SW 1271 (cell line): ENCODE results near the gene RAB9A.
"Not testable (repeated sequence)": the region's sequence is repeated elsewhere in the genome, so short reads cannot be mapped to it uniquely, and the experiment has no call there.

Experiments
- DNase-seq, 2 experiments: peaks; one replicate each; lab custom pipeline; 2025; lab: John Stamatoyannopoulos, UW

RAB9A gene

DNA sequence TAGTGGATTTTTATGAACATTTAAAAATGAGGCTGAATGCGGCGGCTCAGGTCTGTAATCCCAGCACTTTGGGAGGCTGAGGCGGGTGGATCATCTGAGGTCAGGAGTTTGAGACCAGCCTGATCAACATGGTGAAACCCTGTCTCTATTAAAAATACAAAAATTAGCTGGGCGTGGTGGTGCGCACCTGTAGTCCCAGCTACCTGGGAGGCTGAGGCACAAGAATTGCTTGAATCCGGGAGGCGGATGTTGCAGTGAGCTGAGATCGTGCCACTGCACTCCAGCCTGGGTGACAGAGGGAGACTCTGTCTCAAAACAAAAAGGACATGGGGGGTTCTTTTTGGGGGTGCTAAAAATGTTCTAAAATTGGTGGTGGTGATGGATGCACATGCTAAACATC, 19.2 kb upstream of the RAB9A start:
- DNase-seq = not testable (repeated sequence)

DNA sequence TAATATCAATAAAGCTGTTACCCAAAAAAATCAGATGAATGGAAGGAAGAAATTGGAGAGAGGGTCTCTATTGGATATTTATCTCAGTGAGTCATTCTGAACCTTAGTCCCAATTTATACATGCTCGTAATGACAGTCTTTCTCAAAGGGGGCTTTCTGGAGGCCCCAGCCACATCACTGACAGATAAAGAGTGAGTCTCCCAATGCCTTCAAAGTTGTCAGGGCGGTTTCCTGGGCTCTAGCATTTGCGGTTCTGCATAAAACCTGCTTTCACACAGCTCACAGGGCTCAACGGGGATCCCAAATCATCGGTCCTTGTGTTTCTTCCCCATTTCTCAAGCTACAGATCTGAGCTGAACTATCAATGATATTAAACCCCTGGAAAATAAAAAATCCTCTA, 18.7 kb upstream of the RAB9A start:
- DNase-seq = no peak

DNA sequence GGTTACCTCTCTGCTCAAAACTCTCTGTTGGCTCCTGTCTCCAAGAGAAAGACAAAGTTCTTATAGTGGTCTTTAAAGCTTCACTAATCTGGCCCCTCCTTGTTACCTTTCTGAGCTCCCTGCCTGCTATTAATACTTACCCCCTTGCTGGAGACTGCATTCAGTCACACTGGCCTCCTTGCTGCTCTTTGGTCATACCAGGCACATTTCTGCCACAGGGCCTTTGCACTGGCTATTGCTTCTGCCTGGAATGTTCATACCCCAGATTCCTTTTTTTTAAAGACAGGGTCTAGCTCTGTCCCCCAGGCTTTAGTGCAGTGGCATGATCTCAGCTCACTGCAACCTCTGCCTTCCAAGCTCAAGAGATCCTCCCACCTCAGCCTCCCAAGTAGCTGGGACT, 15.9 kb upstream of the RAB9A start:
- DNase-seq = no peak

DNA sequence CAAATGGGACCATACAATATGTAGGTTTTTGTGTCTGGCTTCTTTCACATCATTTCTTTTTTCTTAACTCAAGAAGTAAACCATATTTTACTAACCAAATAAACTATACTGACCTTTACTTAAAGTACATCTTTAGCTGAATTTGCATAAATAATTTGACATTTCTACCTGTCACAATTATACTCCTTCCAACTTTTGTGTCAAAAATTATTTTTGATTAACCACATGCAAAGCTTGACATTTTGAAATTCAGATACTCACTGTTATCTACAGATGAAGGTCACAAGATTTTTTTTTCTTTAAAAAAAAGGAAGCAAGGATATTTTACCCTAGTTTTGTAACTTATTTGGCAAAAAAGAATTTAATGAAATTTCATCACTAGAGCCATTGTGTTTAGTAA, 12.0 kb upstream of the RAB9A start:
- no peak for DNase-seq

DNA sequence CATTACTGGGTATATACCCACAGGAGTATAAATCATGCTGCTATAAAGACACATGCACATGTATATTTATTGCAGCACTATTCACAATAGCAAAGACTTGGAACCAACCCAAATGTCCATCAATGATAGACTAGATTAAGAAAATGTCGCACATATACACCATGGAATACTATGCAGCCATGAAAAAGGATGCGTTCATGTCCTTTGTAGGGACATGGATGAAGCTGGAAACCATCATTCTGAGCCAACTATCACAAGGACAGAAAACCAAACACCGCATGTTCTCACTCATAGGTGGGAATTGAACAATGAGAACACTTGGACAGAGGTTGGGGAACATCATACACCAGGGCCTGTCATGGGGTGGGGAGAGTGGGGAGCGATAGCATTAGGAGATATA, 9.2 kb upstream of the RAB9A start:
- not testable (repeated sequence) for DNase-seq

DNA sequence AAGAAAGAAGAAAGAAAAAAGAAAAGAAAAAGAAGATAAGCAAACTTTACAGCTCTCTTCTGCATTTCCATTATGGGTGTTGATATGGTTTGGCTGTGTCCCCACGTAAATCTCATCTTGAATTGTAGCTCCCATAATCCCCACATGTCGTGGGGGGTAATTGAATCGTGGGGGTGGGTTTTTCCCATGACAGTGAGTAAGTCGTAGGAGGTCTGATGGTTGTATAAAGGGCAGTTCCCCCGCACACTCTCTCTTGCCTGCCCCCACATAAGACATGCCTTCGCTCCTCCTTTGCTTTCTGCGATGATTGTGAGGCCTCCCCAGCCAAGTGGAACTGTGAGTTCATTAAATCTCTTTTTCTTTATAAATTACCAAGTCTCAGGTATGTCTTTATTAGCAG, 7.3 kb upstream of the RAB9A start:
- DNase-seq = no peak

DNA sequence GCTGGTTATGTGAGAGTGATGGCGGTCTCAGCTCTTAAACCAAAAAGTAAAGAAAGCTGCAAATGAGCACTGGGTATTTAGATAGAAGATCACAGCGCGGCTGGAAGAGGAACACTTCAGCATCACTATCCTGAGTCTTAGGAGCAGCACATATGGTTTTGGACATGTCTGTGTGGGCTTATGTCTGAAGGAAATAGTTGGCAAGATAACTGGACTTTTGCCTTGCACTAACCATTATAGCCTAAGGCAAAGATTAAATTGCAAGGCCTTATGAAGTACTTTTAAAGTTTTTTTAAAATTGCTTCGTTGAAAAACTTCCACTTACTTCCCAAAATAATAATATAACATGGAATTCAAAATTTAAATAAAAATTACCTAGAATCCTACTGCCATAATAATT, 4.6 kb upstream of the RAB9A start:
- no peak for DNase-seq

DNA sequence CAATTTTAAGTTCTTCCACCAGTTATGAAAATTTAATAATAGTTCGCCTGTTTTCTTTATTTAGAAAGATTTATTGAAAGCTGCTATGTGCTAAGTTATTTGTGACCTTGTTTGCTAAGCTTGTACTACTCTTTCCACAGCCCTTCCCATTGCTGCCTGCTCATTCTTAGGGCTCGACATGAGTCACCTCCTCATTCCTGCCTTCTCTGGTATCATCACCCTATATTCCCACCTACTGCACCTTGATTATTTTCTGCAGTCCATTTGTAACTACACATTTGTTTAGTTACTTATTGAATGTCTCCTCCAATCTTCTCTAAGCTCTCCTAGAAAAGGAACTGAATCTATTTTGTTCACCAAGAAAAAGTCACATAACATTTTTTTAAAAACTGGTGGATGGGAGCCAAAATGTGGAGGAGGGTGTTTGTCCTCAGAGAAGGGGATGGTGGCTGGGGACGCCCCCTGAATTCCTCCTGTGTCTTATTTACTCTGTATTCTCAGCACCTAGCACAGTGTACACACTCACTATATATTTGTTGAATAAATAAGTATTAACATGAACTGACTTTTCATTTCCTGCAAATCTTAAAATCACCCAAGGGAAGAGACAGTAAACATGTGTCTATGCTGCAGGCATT, 3.7 kb upstream of the RAB9A start:
- no peak for DNase-seq

DNA sequence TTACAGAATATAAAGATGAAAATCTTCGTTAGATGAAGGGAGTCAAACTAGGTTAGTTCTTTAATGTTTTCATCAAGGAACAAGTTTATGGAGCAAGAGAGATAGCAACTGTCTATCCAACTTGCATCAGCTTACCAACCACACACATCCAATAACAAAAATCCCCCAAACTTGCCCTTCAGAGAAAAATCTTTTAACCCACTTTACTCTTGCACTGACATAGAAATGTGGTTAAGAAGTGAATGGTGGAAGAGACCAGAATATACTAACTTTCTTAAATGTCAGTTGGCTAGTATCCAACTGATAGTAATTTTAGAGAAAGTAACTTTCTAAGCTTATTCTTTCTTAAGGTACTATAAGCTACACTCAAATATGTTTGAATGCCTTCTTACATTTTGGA, 1.7 kb upstream of the RAB9A start:
- no peak for DNase-seq

DNA sequence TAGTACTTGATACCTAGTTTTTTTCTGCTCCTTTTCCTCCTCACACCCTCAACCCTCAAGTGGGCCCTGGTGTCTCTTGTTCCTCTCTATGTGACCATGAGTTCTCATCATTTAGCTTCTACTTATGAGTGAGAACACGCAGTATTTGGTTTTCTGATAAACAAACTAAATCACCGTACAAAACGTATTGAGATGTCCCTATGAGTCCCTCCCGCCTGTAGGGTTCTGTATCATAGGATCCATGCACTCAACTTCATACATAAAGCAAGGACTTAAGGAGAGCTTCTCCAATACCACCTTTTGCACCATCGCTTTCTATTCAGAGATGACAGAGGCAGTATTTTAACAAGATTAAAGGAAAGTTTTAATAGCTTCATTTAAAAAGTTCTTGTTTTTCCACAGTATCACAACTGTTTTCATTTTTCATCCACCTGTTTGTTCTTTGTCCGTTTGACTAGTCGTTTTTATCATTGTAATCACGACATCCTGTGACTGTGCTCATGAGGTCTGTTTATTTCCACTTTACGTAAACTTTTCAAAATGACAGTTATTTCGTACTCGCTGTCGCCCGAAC, 457 bp upstream of the RAB9A start:
- no peak for DNase-seq

DNA sequence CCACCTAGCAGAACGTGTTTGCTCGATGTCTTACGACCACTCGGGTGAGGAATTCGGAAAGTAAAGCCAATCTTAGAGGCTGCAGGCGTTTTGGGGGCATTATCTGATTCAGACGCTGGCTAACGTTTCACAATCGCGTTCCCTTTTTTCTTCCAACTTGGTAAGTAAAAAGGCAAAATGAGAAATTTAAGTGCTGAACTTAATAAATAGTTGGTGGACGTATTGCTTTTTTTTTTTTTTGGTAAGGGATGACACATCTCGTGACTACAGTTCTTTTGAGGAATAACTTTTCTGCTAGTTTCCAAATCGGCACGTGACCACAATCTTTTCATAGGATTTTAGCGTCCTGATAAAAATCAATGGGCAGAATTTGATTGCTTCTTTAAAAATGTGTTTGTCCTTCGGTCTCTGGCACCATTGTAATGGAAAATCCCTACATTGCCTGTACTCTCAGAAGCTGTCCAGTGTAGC, 848 bp downstream of the RAB9A start:
- DNase-seq = no peak

DNA sequence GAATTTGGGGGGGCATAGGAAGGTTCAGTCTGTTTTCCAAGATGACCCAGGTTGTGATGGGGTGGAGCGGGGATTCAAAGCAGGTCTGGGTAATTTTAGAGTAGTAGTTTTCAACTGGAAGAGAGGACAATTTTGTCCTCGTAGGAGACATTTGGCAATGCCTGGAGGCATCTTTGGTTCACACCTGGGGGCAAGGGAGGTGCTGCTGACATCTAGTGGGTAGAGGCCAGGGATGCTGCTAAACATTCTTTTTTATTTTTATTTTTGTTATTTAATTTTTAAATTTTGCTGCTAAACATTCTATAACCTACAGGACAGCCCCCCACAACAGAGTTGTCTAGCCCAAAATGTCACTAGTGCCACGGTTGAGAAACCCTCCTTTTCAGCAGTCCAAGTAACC, 1.9 kb downstream of the RAB9A start:
- no peak for DNase-seq

DNA sequence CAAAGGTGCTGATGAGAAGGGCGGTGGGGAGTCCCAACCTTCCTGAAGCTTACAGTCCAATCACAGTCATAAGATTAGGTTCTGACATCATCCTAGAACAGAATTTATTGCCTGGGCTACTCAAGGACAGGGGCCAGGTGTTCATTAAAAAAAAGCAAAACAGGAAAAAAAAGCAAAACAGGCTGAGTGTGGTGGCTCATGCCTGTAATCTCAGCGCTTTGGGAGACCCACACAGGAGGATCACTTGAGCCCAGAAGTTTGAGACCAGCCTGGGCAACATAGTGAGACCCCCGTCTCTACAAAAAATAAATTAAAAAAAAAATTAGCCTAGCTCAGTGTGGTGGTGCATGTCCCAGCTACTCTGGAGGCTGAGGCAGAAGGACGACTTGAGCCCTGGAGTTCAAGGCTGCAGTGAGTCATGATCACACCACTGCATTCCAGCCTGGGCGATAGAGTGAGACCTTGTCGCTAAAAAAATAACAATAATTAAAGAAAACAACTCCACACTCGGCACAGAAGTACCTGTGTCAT, 3.0 kb downstream of the RAB9A start:
- no peak for DNase-seq

DNA sequence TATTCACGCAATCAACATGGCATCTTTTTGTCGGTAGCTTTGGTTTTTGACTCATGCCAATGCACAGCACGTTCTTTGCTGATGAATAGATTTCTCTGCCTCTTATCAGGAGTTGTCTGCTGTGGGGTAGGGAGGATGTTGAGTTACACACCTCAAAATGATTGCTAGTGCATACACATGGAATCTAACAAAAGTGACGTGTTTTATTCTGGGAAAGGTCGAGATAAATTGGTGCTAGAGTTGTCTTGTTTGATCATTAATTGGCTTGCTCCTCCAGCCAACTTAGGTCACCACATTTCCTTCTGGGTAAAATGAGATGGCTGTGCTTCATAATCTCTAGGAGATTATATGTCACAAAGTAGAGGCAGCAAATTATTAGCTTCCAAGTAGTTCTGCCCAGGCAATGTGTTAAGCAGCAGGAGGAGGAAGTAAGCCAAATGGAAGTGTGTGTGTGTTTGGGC, 3.9 kb downstream of the RAB9A start:
- DNase-seq = no peak

DNA sequence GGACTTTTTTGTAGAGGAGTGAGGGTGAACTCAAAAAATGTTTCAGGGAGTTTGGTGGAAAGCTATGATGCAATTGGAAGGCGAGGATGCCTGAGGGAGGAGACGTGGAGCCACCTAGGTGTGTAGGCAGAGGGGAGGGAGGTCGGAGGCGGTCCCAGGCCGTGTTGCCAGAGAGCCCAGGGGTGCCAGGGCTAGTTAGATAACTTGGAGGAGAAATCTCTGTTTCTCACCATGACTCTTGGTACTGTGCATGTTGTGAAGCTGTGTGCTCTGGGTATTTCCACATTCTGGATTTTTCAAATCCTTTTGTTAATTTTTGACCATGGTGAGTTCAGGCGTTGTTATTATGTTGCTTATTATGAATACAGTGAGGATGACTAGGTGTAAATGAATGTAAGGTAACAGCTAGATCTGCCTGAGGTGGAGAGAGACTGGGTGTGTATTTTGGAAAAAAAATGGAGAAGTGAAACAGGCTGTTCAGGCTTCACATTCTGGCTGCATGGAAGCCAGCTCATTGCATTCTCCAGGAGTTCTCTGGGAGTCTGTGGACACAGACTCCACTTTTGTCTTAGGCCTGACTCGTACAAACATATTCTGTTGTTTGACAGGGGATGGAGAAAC, 4.5 kb downstream of the RAB9A start:
- no peak for DNase-seq

DNA sequence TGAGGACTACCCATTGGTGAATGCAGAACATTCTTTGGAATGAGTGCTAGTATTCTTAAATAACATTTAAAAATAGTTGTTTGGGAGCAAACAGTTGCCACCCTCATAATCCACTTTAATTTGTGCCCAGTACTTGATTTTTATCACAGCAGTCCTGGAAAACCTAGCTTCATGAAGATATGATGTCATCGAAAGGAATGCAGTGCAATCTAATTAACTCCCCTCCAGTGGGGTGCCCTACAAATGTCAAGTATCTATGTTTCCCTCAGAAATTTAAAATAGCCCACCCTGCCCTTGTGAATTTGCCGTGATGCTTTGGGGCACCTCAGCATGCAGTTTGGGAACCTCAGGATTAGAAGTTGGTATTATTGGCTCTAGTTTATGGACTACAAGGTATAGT, 5.4 kb downstream of the RAB9A start:
- no peak for DNase-seq

DNA sequence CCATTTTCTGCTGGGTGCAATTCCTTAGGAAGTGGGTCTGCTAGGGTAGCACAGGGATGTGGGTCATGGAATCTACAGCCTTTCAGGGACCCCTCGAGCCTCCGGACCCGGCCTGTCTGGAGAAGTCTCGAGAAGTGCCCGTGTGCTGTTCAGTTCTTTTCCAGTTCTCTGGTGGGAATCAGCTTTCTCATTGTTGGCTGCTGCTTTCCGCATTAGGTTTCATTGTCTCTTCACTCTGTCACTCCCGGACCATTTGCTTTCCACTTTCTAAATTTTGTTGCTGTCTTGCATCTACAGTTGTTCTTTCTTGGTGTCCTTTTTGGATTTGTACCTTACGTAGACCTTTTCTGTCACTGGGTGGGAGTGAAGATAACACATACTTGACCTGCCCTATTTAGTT, 6.1 kb downstream of the RAB9A start:
- no peak for DNase-seq

DNA sequence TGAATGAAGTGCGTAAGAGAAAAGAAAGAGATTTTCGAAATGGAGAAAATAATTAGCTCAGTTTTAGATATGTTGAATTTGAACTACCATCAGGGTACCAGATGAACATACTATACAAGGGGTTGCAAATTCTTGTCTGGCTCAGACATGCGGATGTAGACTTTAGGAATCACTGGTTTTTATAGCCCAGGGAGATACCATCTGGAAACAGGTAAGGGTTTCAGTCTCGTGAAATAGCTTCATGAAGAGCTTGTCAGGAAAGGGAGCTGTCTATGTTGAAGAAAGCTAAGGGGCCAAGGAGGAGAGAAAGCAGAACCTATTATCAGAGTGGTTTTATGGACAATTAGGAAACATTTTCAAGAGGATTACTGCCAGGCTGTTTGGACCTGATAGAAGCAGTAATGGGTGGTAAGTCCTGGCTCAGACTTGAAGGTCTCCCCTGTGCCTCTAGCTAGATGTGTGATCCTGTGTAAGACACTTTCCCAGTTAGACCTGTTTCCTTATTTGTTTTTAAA, 6.7 kb downstream of the RAB9A start:
- DNase-seq = no peak

DNA sequence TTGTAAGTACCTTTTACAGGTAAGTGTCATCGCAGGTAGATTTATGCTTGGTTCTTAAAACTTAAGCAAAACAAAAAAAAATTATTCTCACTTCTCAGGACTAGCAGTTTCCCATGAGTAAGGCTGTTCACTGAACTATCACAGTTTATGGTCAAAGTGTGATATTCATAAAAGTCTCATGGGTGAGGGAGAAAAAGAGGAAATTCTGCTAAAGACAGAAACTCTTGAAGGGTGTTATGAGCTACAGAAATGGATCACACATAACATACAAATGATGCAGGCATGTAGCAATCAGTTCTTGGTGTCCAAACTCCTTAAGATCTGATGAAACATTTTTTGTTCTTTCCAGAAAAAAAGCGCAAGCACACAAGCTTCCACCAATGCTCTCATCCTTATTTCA, 8.5 kb downstream of the RAB9A start:
- no peak for DNase-seq

DNA sequence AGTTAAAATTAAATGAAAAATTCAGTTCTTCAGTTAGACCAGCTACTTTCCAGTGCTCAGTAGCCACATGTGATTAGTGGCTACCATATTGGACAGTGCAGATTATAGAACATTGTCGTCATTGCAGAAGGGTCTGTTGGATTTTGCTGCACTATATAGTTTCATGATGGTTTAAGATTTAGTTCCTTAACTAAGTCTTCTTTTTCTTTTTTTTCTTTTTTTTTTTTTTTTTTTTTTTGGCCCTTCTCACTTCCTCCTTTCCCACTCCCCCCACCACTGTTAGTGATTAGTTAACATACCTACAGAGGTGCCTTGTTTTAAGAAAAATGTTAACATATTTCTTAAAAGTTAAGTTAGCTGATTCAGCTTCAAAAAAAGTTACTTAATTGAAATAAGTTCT, 9.0 kb downstream of the RAB9A start:
- no peak for DNase-seq

DNA sequence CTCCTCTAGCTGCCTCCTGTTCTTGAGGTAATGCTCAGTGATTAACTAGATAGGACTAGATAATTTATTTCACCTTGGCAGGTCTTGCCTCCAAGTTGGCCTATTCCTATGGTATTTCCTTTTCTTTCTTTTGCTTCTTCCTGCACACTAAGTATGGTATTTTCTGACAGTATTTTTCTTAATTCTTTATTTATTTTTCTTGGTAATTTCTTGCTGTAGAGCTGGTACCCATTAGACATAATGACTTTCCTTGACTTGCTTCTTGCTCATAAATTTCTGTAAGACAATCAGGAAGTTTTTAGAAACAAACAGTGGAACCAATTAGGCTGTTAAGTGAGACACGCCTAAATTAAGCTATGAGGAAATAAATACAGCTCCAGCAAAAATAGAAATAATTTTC, 9.5 kb downstream of the RAB9A start:
- no peak for DNase-seq

DNA sequence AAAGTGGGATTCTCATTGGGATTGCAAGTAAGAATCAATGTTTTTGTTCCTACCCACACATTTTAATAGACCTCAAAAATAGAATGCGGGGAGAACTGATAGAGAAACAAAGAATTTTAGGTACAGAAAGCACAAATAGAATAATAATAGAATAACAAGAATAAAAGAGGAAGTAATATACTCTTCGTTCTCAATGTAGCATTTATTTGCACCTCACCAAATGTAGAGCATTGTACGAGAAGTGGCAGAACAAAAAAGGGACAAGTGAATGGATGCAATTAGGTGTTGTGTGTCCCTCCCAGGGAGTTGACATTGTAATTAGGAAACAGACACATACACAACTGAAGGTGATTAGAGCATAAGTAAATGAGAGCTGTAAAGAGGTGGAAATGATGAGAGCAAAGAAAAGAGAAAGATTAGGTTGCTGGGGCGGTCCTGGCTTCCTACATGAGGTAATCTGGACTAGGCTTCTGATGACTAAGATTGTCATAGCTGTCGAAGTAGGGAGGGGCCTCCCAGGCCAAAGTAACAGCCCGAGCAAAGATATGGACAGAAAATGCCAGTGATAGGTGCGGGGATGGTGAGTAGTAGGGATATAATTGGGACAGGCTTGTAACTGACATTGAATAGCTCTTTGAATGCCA, 10.4 kb downstream of the RAB9A start:
- no peak for DNase-seq

DNA sequence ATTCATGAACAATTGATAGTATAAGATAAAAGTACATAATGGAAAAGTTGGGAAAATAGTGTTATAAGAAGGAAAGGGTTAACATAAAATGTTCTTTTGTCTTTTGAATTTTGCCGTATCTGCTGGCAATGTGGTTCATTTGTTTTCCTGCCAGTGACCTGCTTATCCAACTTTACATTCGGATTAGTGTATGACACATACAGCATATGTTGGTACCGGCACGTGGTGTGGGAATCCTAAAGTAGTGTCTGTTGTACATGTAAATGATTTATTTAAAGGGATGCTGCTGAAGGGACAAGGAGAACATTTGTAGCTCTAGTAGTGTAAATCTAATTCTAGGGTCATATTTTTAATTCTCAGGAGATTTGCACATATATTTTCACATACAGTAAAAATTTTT, 11.5 kb downstream of the RAB9A start:
- no peak for DNase-seq
